Calu3 (cell line): ENCODE results near the gene PSMB5. TPM values are rescaled to one million over a fixed set of nuclear protein-coding genes. Genes with fewer than 3 reads are reported as not detected.

Experiments
- BruUV-seq: library from RNA; stranded (reverse); fragments of 400-500 nt; replicated peaks from 2 replicates; lab custom pipeline; 2021; lab: Mats Ljungman, UMichigan
- CTCF ChIA-PET: fragments of 300-600 bp; sonication (Branson Sonifier 250); formaldehyde crosslinking; loops from one replicate; lab custom pipeline; 2022; ENCODE audit warnings: antibody characterized with exemption; lab: Charles Lee
- DNase-seq: peaks from one replicate; pipeline ENCODE4 v3.0.0; 2022
- H3K27ac Mint-ChIP-seq: one replicate; pipeline ENCODE4 v1.8.0; 2022; ENCODE audit warnings: mixed read lengths; ENCODE audit not compliant: unreplicated experiment
- H3K27me3 Mint-ChIP-seq: one replicate; pipeline ENCODE4 v1.8.0; 2022; ENCODE audit warnings: mixed read lengths; ENCODE audit not compliant: unreplicated experiment
- H3K36me3 Mint-ChIP-seq: one replicate; pipeline ENCODE4 v1.8.0; 2022; ENCODE audit warnings: mild to moderate bottlenecking, moderate library complexity, mixed read lengths; ENCODE audit not compliant: insufficient read depth, unreplicated experiment
- H3K4me1 Mint-ChIP-seq: one replicate; pipeline ENCODE4 v1.8.0; 2022; ENCODE audit warnings: mild to moderate bottlenecking, low read depth, mixed read lengths; ENCODE audit not compliant: unreplicated experiment
- H3K4me3 Mint-ChIP-seq: one replicate; pipeline ENCODE4 v1.8.0; 2022; ENCODE audit warnings: mild to moderate bottlenecking, low read depth, moderate library complexity, mixed read lengths; ENCODE audit not compliant: unreplicated experiment
- H3K9me3 Mint-ChIP-seq: one replicate; pipeline ENCODE4 v1.8.0; 2022; ENCODE audit warnings: low read depth, mixed read lengths; ENCODE audit not compliant: unreplicated experiment
- intact Hi-C: fragments of 100-400 bp; cut with micrococcal nuclease; formaldehyde crosslinking; loops from one replicate; pipeline ENCODE4 v1.10.0; 2022; ENCODE audit not compliant: unreplicated experiment
- total RNA-seq: library from RNA; stranded (reverse); gene quantifications from 2 replicates; pipeline ENCODE4 v1.2.3, GENCODE V29; 2022
- TF ChIP-seq, protein P1 (sequence below): fragments of 200-600 bp; IDR thresholded peaks from one replicate; pipeline ENCODE4 v1.8.0; 2022; ENCODE audit warnings: antibody characterized with exemption; ENCODE audit not compliant: unreplicated experiment

Gene PSMB5
- total RNA-seq, 1 experiment from 2014 or later = 121 TPM

DNA sequence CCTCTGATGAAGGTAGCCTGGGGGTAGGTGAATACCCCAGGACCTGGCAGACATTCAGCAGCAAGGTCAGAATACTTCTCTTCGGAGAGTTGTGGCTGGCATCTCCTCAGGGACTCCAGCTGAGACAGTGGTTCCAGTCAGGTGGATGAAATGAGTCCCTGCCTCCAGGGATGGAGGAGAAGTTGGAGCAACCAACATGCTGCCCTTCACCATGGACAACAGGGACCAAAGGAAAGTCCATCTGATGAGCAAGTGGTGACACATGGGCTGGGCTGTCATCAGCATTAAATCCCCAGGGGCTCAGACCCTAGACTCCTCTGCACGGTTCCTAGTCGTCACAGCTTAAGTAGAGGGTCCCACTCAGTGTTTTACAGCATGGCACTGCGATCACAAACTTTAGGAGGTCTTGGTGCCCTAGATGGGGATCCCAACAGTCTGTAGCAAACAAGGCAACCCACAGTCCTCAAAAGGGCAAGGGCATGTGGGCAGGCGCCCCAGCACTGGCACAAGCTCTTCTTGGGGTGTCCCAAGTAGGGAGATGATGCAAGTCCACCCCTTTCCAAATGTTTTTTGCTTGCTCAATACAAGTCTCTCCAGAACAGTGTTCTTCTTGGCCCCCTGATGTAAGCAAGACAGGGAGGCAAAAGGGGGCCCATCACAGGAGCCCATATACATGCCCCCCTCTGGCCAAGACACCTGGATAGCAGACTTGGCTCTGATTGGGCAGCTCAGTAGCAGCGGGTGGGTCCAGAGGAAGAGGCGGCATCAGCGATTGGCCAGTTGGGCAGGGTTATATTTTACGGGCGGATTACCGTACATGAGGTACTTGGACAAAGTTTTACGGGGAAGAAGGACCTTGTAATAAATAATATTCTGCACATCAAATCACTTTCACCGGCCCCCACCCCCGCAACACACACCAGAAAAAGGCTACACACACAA lies 33.4 kb upstream of the PSMB5 start:
- no TSS peak for BruUV-seq
- TF ChIP-seq, protein P1, sequence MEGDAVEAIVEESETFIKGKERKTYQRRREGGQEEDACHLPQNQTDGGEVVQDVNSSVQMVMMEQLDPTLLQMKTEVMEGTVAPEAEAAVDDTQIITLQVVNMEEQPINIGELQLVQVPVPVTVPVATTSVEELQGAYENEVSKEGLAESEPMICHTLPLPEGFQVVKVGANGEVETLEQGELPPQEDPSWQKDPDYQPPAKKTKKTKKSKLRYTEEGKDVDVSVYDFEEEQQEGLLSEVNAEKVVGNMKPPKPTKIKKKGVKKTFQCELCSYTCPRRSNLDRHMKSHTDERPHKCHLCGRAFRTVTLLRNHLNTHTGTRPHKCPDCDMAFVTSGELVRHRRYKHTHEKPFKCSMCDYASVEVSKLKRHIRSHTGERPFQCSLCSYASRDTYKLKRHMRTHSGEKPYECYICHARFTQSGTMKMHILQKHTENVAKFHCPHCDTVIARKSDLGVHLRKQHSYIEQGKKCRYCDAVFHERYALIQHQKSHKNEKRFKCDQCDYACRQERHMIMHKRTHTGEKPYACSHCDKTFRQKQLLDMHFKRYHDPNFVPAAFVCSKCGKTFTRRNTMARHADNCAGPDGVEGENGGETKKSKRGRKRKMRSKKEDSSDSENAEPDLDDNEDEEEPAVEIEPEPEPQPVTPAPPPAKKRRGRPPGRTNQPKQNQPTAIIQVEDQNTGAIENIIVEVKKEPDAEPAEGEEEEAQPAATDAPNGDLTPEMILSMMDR = no peak
- H3K36me3 Mint-ChIP-seq = peaks cover 66% of the 10 kb centered on the region
- H3K27me3 Mint-ChIP-seq = no peaks in the 10 kb centered on the region
- peaks cover 43% of the 10 kb centered on the region for H3K4me1 Mint-ChIP-seq
- H3K9me3 Mint-ChIP-seq = no peaks in the 10 kb centered on the region
- intact Hi-C loops = no loop called here
- no peak overlapping the region for H3K4me3 Mint-ChIP-seq
- H3K27ac Mint-ChIP-seq = no peak overlapping the region
- DNase-seq = no peak
- CTCF ChIA-PET = interaction anchor here (0.6 to 1.8 kb wide), 18 partner anchors 9 to 234 kb away, joined by 3 to 25 read pairs (median 6); partner anchors contain the start of genes ACIN1, AJUBA, C14orf119 and CDH24

DNA sequence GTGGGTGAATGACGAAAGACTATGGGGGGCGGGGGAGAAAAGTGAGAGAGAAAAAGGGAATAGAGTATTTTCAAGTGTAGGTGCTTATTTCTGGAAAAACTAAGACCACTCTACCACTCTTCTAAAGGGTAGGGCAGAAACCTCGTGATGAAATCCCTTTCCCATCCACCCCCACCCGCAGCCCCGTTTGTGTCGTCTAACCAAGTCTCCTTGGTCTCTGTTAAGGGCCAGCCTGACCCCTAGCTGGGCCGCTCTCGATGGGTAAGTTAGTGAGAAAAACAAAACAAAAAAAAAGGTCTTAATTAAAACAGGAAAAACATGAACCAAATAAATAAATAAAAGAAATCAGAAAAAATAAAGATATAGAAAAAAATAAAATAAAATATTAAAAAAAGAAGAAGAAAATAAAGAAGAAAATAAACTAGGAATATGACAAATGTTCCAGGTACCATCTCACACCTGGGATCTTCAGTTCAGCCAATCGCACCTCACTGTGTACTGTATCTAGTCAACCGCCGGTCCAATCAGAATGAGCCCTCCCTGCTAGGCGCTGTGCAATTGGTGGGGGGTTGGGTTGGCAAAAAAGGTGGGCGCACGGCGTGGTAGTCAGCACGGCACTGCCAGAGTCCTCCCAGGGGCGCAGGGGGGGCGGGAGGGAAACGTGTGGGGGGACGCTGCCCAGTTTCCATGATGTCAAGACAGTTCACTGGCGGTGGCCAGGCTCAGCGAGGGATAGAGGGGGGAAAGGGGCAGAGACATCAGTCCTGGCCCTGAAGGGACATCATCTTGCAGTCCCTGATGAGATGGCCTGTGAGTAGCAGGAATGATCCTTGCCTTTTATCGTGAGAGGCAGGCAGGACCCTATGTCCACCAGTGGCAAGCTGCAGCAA lies 32.4 kb upstream of the PSMB5 start:
- Mint-ChIP-seq H3K36me3 (peaks cover 72% of the 10 kb centered on the region), H3K27ac (no peak overlapping the region), H3K4me1 (peaks cover 48% of the 10 kb centered on the region), H3K27me3 (no peaks in the 10 kb centered on the region), H3K4me3 (no peak overlapping the region), H3K9me3 (no peaks in the 10 kb centered on the region)
- no TSS peak for BruUV-seq
- TF ChIP-seq, protein P1 = no peak
- CTCF ChIA-PET = no interaction called here
- intact Hi-C loops = no loop called here
- no peak for DNase-seq

DNA sequence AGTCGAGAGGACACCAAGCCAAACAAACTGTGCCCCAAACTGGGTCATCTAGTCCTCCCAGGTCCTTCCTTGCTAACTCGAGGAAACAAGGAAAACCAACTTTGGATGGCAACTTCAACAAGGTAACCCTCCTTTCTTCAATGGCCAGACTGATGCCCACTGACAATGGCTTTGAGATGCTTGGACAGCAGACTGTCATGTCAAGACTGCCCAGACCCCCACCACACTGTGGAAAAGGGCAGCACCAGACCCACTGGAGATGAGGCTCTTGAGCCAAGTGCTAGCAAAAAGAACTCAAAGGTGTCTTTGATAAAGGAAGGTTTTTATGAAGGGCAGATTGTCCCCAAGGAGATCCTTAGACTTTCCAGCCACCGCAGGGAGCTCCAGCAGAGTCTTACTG lies 31.7 kb upstream of the PSMB5 start:
- H3K4me1 Mint-ChIP-seq = peaks cover 44% of the 10 kb centered on the region
- TF ChIP-seq, protein P1 = no peak
- CTCF ChIA-PET = no interaction called here
- BruUV-seq = no TSS peak
- no peaks in the 10 kb centered on the region for H3K9me3 Mint-ChIP-seq
- no peak overlapping the region for H3K27ac Mint-ChIP-seq
- peaks cover 72% of the 10 kb centered on the region for H3K36me3 Mint-ChIP-seq
- no peak overlapping the region for H3K4me3 Mint-ChIP-seq
- H3K27me3 Mint-ChIP-seq = no peaks in the 10 kb centered on the region
- no peak for DNase-seq
- intact Hi-C loops = no loop called here

DNA sequence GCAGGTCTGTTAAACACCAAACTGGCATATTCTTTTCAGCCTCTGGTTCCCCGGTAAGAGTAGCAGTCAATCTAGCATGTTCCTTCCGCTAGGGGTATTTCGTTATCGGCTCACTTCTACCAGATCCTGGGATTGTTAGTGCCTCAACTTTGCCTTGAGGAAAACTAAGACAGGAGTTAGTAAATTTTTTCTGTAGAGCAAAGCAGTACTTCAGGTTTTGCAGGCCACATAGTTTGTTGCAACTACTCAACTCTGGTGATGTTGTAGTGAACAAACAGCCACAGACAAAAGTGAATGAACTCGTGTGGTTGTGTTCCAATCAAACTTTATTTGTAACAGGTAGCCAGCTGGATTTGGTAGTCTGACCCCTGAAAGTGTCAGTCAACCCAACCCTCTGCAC lies 28.9 kb upstream of the PSMB5 start:
- Mint-ChIP-seq H3K9me3 (no peaks in the 10 kb centered on the region), H3K36me3 (peaks cover 65% of the 10 kb centered on the region), H3K27ac (no peak overlapping the region), H3K4me1 (peaks cover 26% of the 10 kb centered on the region), H3K4me3 (no peak overlapping the region), H3K27me3 (no peaks in the 10 kb centered on the region)
- BruUV-seq = no TSS peak
- intact Hi-C loops = no loop called here
- CTCF ChIA-PET = interaction anchor here (0.8 kb wide), 1 partner anchor 77 kb away, joined by 3 read pairs; no protein-coding TSS in a partner anchor
- TF ChIP-seq, protein P1 = no peak
- no peak for DNase-seq
